SK-N-SH (cell line): ENCODE measurements around the gene ZNF709. TPM values are rescaled to one million over a fixed set of nuclear protein-coding genes. Genes with fewer than 3 reads are reported as not detected.

ENCODE experiments used
- CTCF ChIA-PET: fragments of 300-600, 350-600 bp; formaldehyde crosslinking; extraction: SDS; loops from one replicate; lab custom pipeline; 2021; lab: Yijun Ruan, JAX
- POLR2A ChIA-PET: fragments of 350-600 bp; sonication (Branson Sonifier 250); formaldehyde crosslinking; extraction: SDS; loops from one replicate; lab custom pipeline; 2020; ENCODE audit warnings: antibody characterized with exemption, inconsistent platforms; lab: Yijun Ruan, JAX
- DNase-seq: peaks from one replicate; pipeline ENCODE4 v3.0.0; 2012
- H2AFZ ChIP-seq: fragments of 200-600 bp; sonication (generic); 2 replicates; pipeline ENCODE4 v1.8.1; 2016; ENCODE audit warnings: antibody characterized with exemption, mild to moderate bottlenecking, low read depth
- H3F3A ChIP-seq: fragments of 200-600 bp; sonication (generic); replicated peaks from 2 replicates; pipeline ENCODE3; 2016; ENCODE audit warnings: antibody characterized with exemption, mild to moderate bottlenecking; ENCODE audit not compliant: insufficient read depth
- H3K27ac ChIP-seq, 2 experiments: fragments of 200-500 bp in 1 of 2; fragments of 200-600 bp in 1 of 2; sonication (Bioruptor generic) in 1 of 2; sonication (generic), shearing (Covaris generic) in 1 of 2; 2 replicates each; pipeline versions ENCODE4 v1.5.1 to v1.6.1; 2014 to 2016; ENCODE audit warnings: low read depth in 2 of 2, inconsistent platforms in 1 of 2, low read length in 1 of 2, mild to moderate bottlenecking in 1 of 2, mixed read lengths in 1 of 2
- H3K27me3 ChIP-seq: fragments of 200-600 bp; sonication (generic), shearing (Covaris generic); 2 replicates; pipeline ENCODE4 v1.6.1; 2016; ENCODE audit warnings: mixed run types; ENCODE audit not compliant: insufficient read depth
- H3K36me3 ChIP-seq, 2 experiments: fragments of 200-500 bp in 1 of 2; fragments of 200-600 bp in 1 of 2; sonication (Bioruptor generic) in 1 of 2; sonication (generic) in 1 of 2; replicated peaks in 1 of 2; 2 replicates each; pipeline versions ENCODE3 to v1.5.1; 2014 to 2016; ENCODE audit warnings: low read length in 1 of 2, mild to moderate bottlenecking in 1 of 2; ENCODE audit not compliant: insufficient read depth in 2 of 2, control insufficient read depth in 1 of 2
- H3K4me1 ChIP-seq, 2 experiments: fragments of 200-500 bp in 1 of 2; fragments of 200-600 bp in 1 of 2; sonication (Bioruptor generic) in 1 of 2; sonication (generic), shearing (Covaris generic) in 1 of 2; 2 replicates each; pipeline versions ENCODE4 v1.5.1 to v1.6.1; 2014 to 2016; ENCODE audit warnings: low read depth in 1 of 2, low read length in 1 of 2, mixed run types in 1 of 2; ENCODE audit not compliant: insufficient read depth in 2 of 2, control insufficient read depth in 1 of 2
- H3K4me2 ChIP-seq: fragments of 200-600 bp; sonication (generic), shearing (Covaris generic); 2 replicates; pipeline ENCODE4 v1.6.1; 2017; ENCODE audit warnings: mixed run types
- H3K4me3 ChIP-seq, 2 experiments: fragments of 200-500 bp in 1 of 2; fragments of 200-600 bp in 1 of 2; sonication (Bioruptor generic) in 1 of 2; sonication (generic), shearing (Covaris generic) in 1 of 2; 2 replicates each; pipeline versions ENCODE4 v1.5.1 to v1.8.1; 2014 to 2016; ENCODE audit warnings: low read depth in 2 of 2, inconsistent platforms in 1 of 2, low read length in 1 of 2, mild to moderate bottlenecking in 1 of 2, mixed read lengths in 1 of 2, moderate library complexity in 1 of 2
- H3K79me2 ChIP-seq: fragments of 200-600 bp; sonication (generic); 2 replicates; pipeline ENCODE4 v1.8.1; 2017; ENCODE audit warnings: mild to moderate bottlenecking; ENCODE audit not compliant: insufficient read depth
- H3K9ac ChIP-seq: fragments of 200-600 bp; sonication (generic); 2 replicates; pipeline ENCODE4 v1.6.1; 2017; ENCODE audit warnings: mixed run types
- H3K9me2 ChIP-seq: fragments of 200-600 bp; sonication (generic); 2 replicates; pipeline ENCODE4 v1.6.1; 2017; ENCODE audit warnings: mixed run types
- H3K9me3 ChIP-seq: fragments of 200-600 bp; sonication (generic); 2 replicates; pipeline ENCODE4 v1.6.1; 2017; ENCODE audit warnings: mixed run types, mild to moderate bottlenecking, moderate library complexity
- H4K20me1 ChIP-seq: fragments of 200-600 bp; sonication (generic); 2 replicates; pipeline ENCODE4 v1.6.1; 2017; ENCODE audit warnings: mild to moderate bottlenecking, mixed run types; ENCODE audit not compliant: insufficient read depth
- EZH2phosphoT487 ChIP-seq: fragments of 200-600 bp; sonication (generic); IDR thresholded peaks from 2 replicates; pipeline ENCODE4 v1.6.1; 2017; ENCODE audit warnings: low read depth, mixed run types, mild to moderate bottlenecking, antibody characterized with exemption, moderate library complexity, borderline replicate concordance
- FOSL2 ChIP-seq: IDR thresholded peaks from 2 replicates; pipeline ENCODE4 v1.4.0; 2012; ENCODE audit warnings: low read depth, mild to moderate bottlenecking, moderate library complexity, borderline replicate concordance
- FOXM1 ChIP-seq: IDR thresholded peaks from 2 replicates; pipeline ENCODE4 v1.4.0; 2012; ENCODE audit warnings: low read depth, mild to moderate bottlenecking
- MAX ChIP-seq: IDR thresholded peaks from 2 replicates; pipeline ENCODE4 v1.4.0; 2012; ENCODE audit warnings: low read depth
- MEF2A ChIP-seq: IDR thresholded peaks from 2 replicates; pipeline ENCODE4 v1.4.0; 2012; ENCODE audit warnings: low read depth, borderline replicate concordance
- MXI1 ChIP-seq: IDR thresholded peaks from 2 replicates; pipeline ENCODE4 v1.6.1; 2012; ENCODE audit warnings: mild to moderate bottlenecking, low read depth, low read length, improper control_type of control experiment
- POLR2AphosphoS5 ChIP-seq: IDR thresholded peaks from 2 replicates; pipeline ENCODE4 v1.6.1; 2012; ENCODE audit warnings: low read depth, low read length
- REST ChIP-seq: IDR thresholded peaks from 2 replicates; pipeline ENCODE4 v1.6.1; 2012; ENCODE audit warnings: mild to moderate bottlenecking, low read depth, low read length, moderate library complexity
- RFX5 ChIP-seq: IDR thresholded peaks from 2 replicates; pipeline ENCODE4 v1.6.1; 2012; ENCODE audit warnings: mild to moderate bottlenecking, improper control_type of control experiment, low read length
- TAF1 ChIP-seq: IDR thresholded peaks from 2 replicates; pipeline ENCODE4 v1.6.1; 2012; ENCODE audit warnings: low read depth, mild to moderate bottlenecking, low read length, moderate library complexity, borderline replicate concordance
- TCF12 ChIP-seq: IDR thresholded peaks from 2 replicates; pipeline ENCODE4 v1.4.0; 2012
- TEAD4 ChIP-seq: IDR thresholded peaks from 2 replicates; pipeline ENCODE4 v1.4.0; 2012; ENCODE audit warnings: mild to moderate bottlenecking, borderline replicate concordance; ENCODE audit not compliant: insufficient read depth
- USF1 ChIP-seq: IDR thresholded peaks from 2 replicates; pipeline ENCODE4 v1.4.0; 2012; ENCODE audit warnings: low read depth, borderline replicate concordance
- USF2 ChIP-seq: fragments of 150-350 bp; IDR thresholded peaks from 2 replicates; pipeline ENCODE4 v1.6.1; 2017; ENCODE audit warnings: antibody characterized with exemption, low read length, low read depth, borderline replicate concordance
- WGBS: methylation state at CpG from one replicate; pipeline ENCODE4 v1.1.6; 2017; ENCODE audit warnings: low lambda C conversion rate; 5-methylcytosine and 5-hydroxymethylcytosine counted together
- polyA plus RNA-seq, 3 experiments: library from polyadenylated mRNA; depleted of rRNA; stranded (reverse); fragments of >200 nt; gene quantifications; 2 replicates each; pipeline ENCODE4 v1.2.3, GENCODE V29; 2012

ZNF709 gene
- polyA plus RNA-seq, 1 of the 3 experiments (the other 2 are of a cell fraction): 0.64 TPM

- Histone ChIP-seq H3K27me3 (no peaks in the 10 kb centered on the region), H3K4me3 (no peak overlapping the region; a peak in 1 of 4 replicates), H2AFZ (no peak overlapping the region), H3K79me2 (no peaks in the 10 kb centered on the region), H3K36me3 (peaks cover 18 to 75% of the 10 kb centered on the region in 2 experiments), H3K27ac (no peak overlapping the region), H3K4me2 (no peak overlapping the region), H3K9me2 (no peaks in the 10 kb centered on the region), H3F3A (peaks cover 12% of the 10 kb centered on the region), H3K4me1 (no peaks in the 10 kb centered on the region), H3K9me3 (peaks cover 45% of the 10 kb centered on the region), H4K20me1 (no peaks in the 10 kb centered on the region), H3K9ac (no peak overlapping the region)
- 88% methylated on average over 6 of the region's 6 CpGs for WGBS
- TF ChIP-seq USF1 (no peak), USF2 (no peak), MXI1 (no peak), MAX (no peak), POLR2AphosphoS5 (no peak), TAF1 (no peak), RFX5 (no peak), EZH2phosphoT487 (no peak), REST (no peak), FOSL2 (no peak), MEF2A (no peak), FOXM1 (no peak), TEAD4 (no peak), TCF12 (no peak)
- ChIA-PET POLR2A (no interaction called here), CTCF (no interaction called here)
- DNase-seq: no peak
Measured at GRCh38 chr19:12521996-12522395, 37.4 kb upstream of the ZNF709 start.
